HepG2 (cell line): ENCODE measurements around the gene AMDHD1. TPM values are rescaled to one million over a fixed set of nuclear protein-coding genes. Genes with fewer than 3 reads are reported as not detected.

Source experiments
- ATAC-seq: fragments of 200-7000 bp; cut with Tn5 transposase; 3 replicates; pipeline ENCODE4 v1.9.1; 2020; ENCODE audit warnings: mild to moderate bottlenecking, moderate library complexity
- BruUV-seq: library from RNA; stranded (reverse); fragments of 400-500 nt; replicated peaks from 2 replicates; lab custom pipeline; 2021; lab: Mats Ljungman, UMichigan
- CTCF ChIA-PET: fragments of 300-600 bp; formaldehyde crosslinking; extraction: SDS; loops from one replicate; lab custom pipeline; 2021; ENCODE audit warnings: low total read pairs, inconsistent platforms, low intra/inter-chr PET ratio; lab: Yijun Ruan, JAX
- POLR2A ChIA-PET: fragments of 350-600 bp; sonication (Branson Sonifier 250); formaldehyde crosslinking; loops from one replicate; lab custom pipeline; 2020; ENCODE audit warnings: antibody characterized with exemption, inconsistent platforms; lab: Yijun Ruan, JAX
- DNase-seq: peaks from one replicate; pipeline ENCODE4 v3.0.0-alpha.2; 2015; ENCODE audit warnings: low spot score
- FAIRE-seq: peaks from 3 replicates; lab custom pipeline; 2011; peaks lifted over from hg19 to GRCh38; lab: Jason Lieb, UNC
- H2AFZ ChIP-seq: one replicate; pipeline ENCODE4 v1.6.1; 2011; ENCODE audit warnings: low read length, inconsistent platforms
- H3K27ac ChIP-seq: fragments of 300-600 bp; 3 replicates; pipeline ENCODE4 v1.8.0; 2011; ENCODE audit warnings: mixed run types, mild to moderate bottlenecking, mixed read lengths, low read length, inconsistent platforms; ENCODE audit not compliant: insufficient read depth; ENCODE audit errors: extremely low read length
- H3K27me3 ChIP-seq, 2 experiments: fragments of 200-600 bp in 1 of 2; 2 replicates in 1 of 2; 3 replicates in 1 of 2; pipeline versions ENCODE4 v1.6.0 to v1.8.0; 2011; ENCODE audit warnings: low read length in 2 of 2, mild to moderate bottlenecking in 2 of 2, moderate library complexity in 2 of 2, inconsistent platforms in 1 of 2; ENCODE audit not compliant: insufficient read depth in 2 of 2, control insufficient read depth in 1 of 2
- H3K36me3 ChIP-seq, 2 experiments: fragments of 200-600 bp in 1 of 2; replicated peaks in 1 of 2; 2 replicates in 1 of 2; 3 replicates in 1 of 2; pipeline versions ENCODE4 v1.5.1 to v1.8.0; 2011; ENCODE audit warnings: low read length in 2 of 2, inconsistent platforms in 1 of 2; ENCODE audit not compliant: insufficient read depth in 2 of 2, control insufficient read depth in 1 of 2
- H3K4me1 ChIP-seq: 2 replicates; pipeline ENCODE4 v1.5.1; 2012; ENCODE audit warnings: low read length, inconsistent platforms; ENCODE audit not compliant: insufficient read depth
- H3K4me2 ChIP-seq: 2 replicates; pipeline ENCODE4 v1.6.0; 2011; ENCODE audit warnings: low read depth, low read length, inconsistent platforms
- H3K4me3 ChIP-seq, 3 experiments: fragments of 200-600 bp in 1 of 3; sonication (generic), shearing (Covaris generic) in 1 of 3; replicated peaks in 1 of 3; 2 replicates each; pipeline ENCODE4 v1.5.1; 2011 to 2016; ENCODE audit warnings: low read length in 3 of 3, inconsistent platforms in 2 of 3, low read depth in 2 of 3, mild to moderate bottlenecking in 2 of 3, control low read depth in 1 of 3, mixed read lengths in 1 of 3; ENCODE audit not compliant: insufficient read depth in 1 of 3
- H3K79me2 ChIP-seq: one replicate; pipeline ENCODE4 v1.6.1; 2011; ENCODE audit warnings: low read length, inconsistent platforms; ENCODE audit not compliant: insufficient read depth
- H3K9ac ChIP-seq: 2 replicates; pipeline ENCODE4 v1.6.0; 2011; ENCODE audit warnings: mild to moderate bottlenecking, low read depth, low read length, inconsistent platforms; ENCODE audit not compliant: insufficient read depth
- H3K9me3 ChIP-seq: 2 replicates; pipeline ENCODE4 v1.5.1; 2012; ENCODE audit warnings: mild to moderate bottlenecking, low read length
- H4K20me1 ChIP-seq: 2 replicates; pipeline ENCODE4 v1.6.0; 2011; ENCODE audit warnings: inconsistent platforms, mild to moderate bottlenecking, low read length, moderate library complexity; ENCODE audit not compliant: insufficient read depth
- ATF2 ChIP-seq: sonication (generic); formaldehyde crosslinking; IDR thresholded peaks from 2 replicates; pipeline ENCODE4 v1.4.0; 2020; ENCODE audit warnings: missing genetic modification reagents
- BCL3 ChIP-seq: sonication (generic); formaldehyde crosslinking; IDR thresholded peaks from 2 replicates; pipeline ENCODE4 v1.5.1; 2020; ENCODE audit warnings: mild to moderate bottlenecking, missing genetic modification reagents, moderate library complexity
- BCL6 ChIP-seq: IDR thresholded peaks from 2 replicates; pipeline ENCODE4 v1.6.1; 2016; ENCODE audit warnings: missing genetic modification reagents, missing compliant biosample characterization
- EED ChIP-seq: sonication (generic); formaldehyde crosslinking; IDR thresholded peaks from 2 replicates; pipeline ENCODE4 v1.5.0; 2020; ENCODE audit warnings: mild to moderate bottlenecking, missing genetic modification reagents
- FOXK2 ChIP-seq: fragments of 450-650 bp; IDR thresholded peaks from 2 replicates; pipeline ENCODE4 v1.6.1; 2016
- GMEB1 ChIP-seq: sonication (generic); formaldehyde crosslinking; IDR thresholded peaks from 2 replicates; pipeline ENCODE4 v1.5.1; 2020; ENCODE audit warnings: missing genetic modification reagents, mild to moderate bottlenecking, borderline replicate concordance
- NFIB ChIP-seq: sonication (generic); formaldehyde crosslinking; IDR thresholded peaks from 2 replicates; pipeline ENCODE4 v1.9.0; 2021; ENCODE audit warnings: missing genetic modification reagents, mild to moderate bottlenecking, borderline replicate concordance
- TERF1 ChIP-seq: sonication (generic); formaldehyde crosslinking; IDR thresholded peaks from 2 replicates; pipeline ENCODE4 v1.8.0; 2022; ENCODE audit warnings: mild to moderate bottlenecking, missing genetic modification reagents, moderate library complexity
- U2AF2 ChIP-seq: fragments of 200-400 bp; formaldehyde crosslinking; IDR thresholded peaks from 2 replicates; pipeline ENCODE4 v1.6.1; 2017; ENCODE audit warnings: low read depth, mild to moderate bottlenecking, low read length
- ZNF512 ChIP-seq: sonication (generic); formaldehyde crosslinking; IDR thresholded peaks from 2 replicates; pipeline ENCODE4 v1.4.0; 2020; ENCODE audit warnings: mild to moderate bottlenecking, missing genetic modification reagents
- ZNF513 ChIP-seq: sonication (generic); formaldehyde crosslinking; conservative IDR thresholded peaks from 2 replicates; pipeline ENCODE4 v1.5.0; 2020; ENCODE audit warnings: missing genetic modification reagents
- ZNF546 ChIP-seq: sonication (generic); formaldehyde crosslinking; conservative IDR thresholded peaks from 2 replicates; pipeline ENCODE4 v1.8.1; 2023; ENCODE audit warnings: mild to moderate bottlenecking, missing genetic modification reagents
- ZNF629 ChIP-seq: sonication (generic); formaldehyde crosslinking; conservative IDR thresholded peaks from 2 replicates; pipeline ENCODE4 v1.5.0; 2020; ENCODE audit warnings: missing genetic modification reagents
- ZSCAN12 ChIP-seq: sonication (generic); formaldehyde crosslinking; IDR thresholded peaks from 2 replicates; pipeline ENCODE4 v1.9.0; 2021; ENCODE audit warnings: mild to moderate bottlenecking, missing genetic modification reagents
- WGBS: methylation state at CpG from one replicate; pipeline ENCODE4 v1.1.6; 2017; ENCODE audit warnings: low lambda C conversion rate; 5-methylcytosine and 5-hydroxymethylcytosine counted together
- in situ Hi-C: cut with HindIII; loops from 2 replicates; pipeline ENCODE4 v1.10.0; 2017; ENCODE audit warnings: low pct_unique_long_range_greater_than_20kb; ENCODE audit not compliant: extremely low pct_ligation_motif_present
- intact Hi-C: fragments of 100-400 bp; cut with micrococcal nuclease; formaldehyde crosslinking; loops from one replicate; pipeline ENCODE4 v1.10.0; 2022; ENCODE audit not compliant: unreplicated experiment
- polyA plus RNA-seq, 8 experiments: library from polyadenylated mRNA; depleted of rRNA in 3 of 8; stranded (reverse) in 7 of 8; unstranded in 1 of 8; fragments of >200 nt; fragmentation: Illumina TruSeq in 4 of 8; extraction: Trizol in 4 of 8; gene quantifications; 2 replicates each; pipeline versions ENCODE4 v1.2.1 to v1.2.3, GENCODE V29; 2011 to 2016; ENCODE audit warnings: low read depth in 4 of 8, missing spikeins in 1 of 8, mixed read lengths in 1 of 8; ENCODE audit not compliant: insufficient read depth in 1 of 8
- total RNA-seq, 5 experiments: library from RNA; depleted of rRNA; stranded (reverse); fragments of >200 nt; fragmentation: Illumina TruSeq; extraction: Trizol; gene quantifications; 2 replicates each; pipeline ENCODE4 v1.2.3, GENCODE V29; 2016; ENCODE audit warnings: low read depth in 1 of 5

Gene AMDHD1
- total and polyA plus RNA-seq, 2 of the 13 experiments (the other 11 are each of a cell fraction or from before 2014, with no cell fraction given), result 6.5 to 29.6 TPM

GRCh38 chr12:95980437-95980836, 37.3 kb downstream of the AMDHD1 start:
- H3K79me2 ChIP-seq, result no peaks in the 10 kb centered on the region
- intact Hi-C loops, result no loop called here
- no peak for FAIRE-seq
- TF ChIP-seq ZSCAN12 (CRISPR knock-in tag), result no peak
- TF ChIP-seq ZNF546 (CRISPR knock-in tag), result no peak
- TF ChIP-seq GMEB1 (CRISPR knock-in tag), result no peak
- TF ChIP-seq BCL3 (CRISPR knock-in tag), result no peak
- TF ChIP-seq ZNF629, result no peak
- TF ChIP-seq BCL6 (CRISPR knock-in tag), result no peak
- TF ChIP-seq ZNF513, result no peak
- no peak for TF ChIP-seq TERF1 (CRISPR knock-in tag)
- TF ChIP-seq FOXK2, result no peak
- no peak for TF ChIP-seq NFIB
- no peak for TF ChIP-seq ZNF512 (CRISPR knock-in tag)
- no peak for TF ChIP-seq ATF2 (CRISPR knock-in tag)
- no peak for TF ChIP-seq U2AF2
- no peak for TF ChIP-seq EED (CRISPR knock-in tag)
- TF ChIP-seq, all 625 proteins: peak for 0
- H3K9ac ChIP-seq, result no peak overlapping the region
- no peaks in the 10 kb centered on the region for H3K36me3 ChIP-seq
- H3K4me3 ChIP-seq, result no peak overlapping the region
- CTCF ChIA-PET, result no interaction called here
- DNase-seq, result no peak
- H3K9me3 ChIP-seq, result no peaks in the 10 kb centered on the region
- no peaks in the 10 kb centered on the region for H3K27me3 ChIP-seq
- POLR2A ChIA-PET, result interaction anchor here (1.0 kb wide), 1 partner anchor 8 kb away, joined by 3 read pairs; no protein-coding TSS in a partner anchor
- peaks cover 55% of the 10 kb centered on the region for H3K4me1 ChIP-seq
- H2AFZ ChIP-seq, result no peak overlapping the region
- H3K4me2 ChIP-seq, result no peak overlapping the region
- no peak for ATAC-seq
- in situ Hi-C loops, result loop anchor here (25.0 kb wide), 1 partner anchor 393 kb away; no protein-coding TSS in a partner anchor
- WGBS, result 89% methylated on average over 4 of the region's 5 CpGs
- BruUV-seq, result no TSS peak
- no peak overlapping the region for H3K27ac ChIP-seq
- no peaks in the 10 kb centered on the region for H4K20me1 ChIP-seq
